H1 (cell line): ENCODE results near the gene AOPEP. TPM values are rescaled to one million over a fixed set of nuclear protein-coding genes. Genes with fewer than 3 reads are reported as not detected.
"Not testable (repeated sequence)": the region's sequence is repeated elsewhere in the genome, so short reads cannot be mapped to it uniquely, and the experiment has no call there.

Experiments
- CTCF ChIA-PET: fragments of 300-600 bp; sonication (Branson Sonifier 250); formaldehyde crosslinking; loops from one replicate; lab custom pipeline; 2021; ENCODE audit not compliant: partially characterized antibody; lab: Charles Lee
- POLR2A ChIA-PET: fragments of 300-600 bp; sonication (Branson Sonifier 250); formaldehyde crosslinking; loops from one replicate; lab custom pipeline; 2021; ENCODE audit warnings: inconsistent platforms; ENCODE audit not compliant: partially characterized antibody; lab: Charles Lee
- DNase-seq, 2 experiments: peaks; one replicate each; pipeline versions ENCODE4 v3.0.0 to v3.0.0-alpha.2; 2010 to 2022; ENCODE audit warnings: low spot score in 2 of 2, low read depth in 1 of 2, mixed read lengths in 1 of 2
- FAIRE-seq: peaks from 2 replicates; lab custom pipeline; 2011; peaks lifted over from hg19 to GRCh38; lab: Jason Lieb, UNC
- H2AFZ ChIP-seq: 2 replicates; pipeline ENCODE4 v1.8.1; 2012; ENCODE audit warnings: low read length, inconsistent platforms
- H2AK5ac ChIP-seq: 2 replicates; pipeline ENCODE4 v1.6.1; 2013; ENCODE audit warnings: low read depth, low read length
- H2BK120ac ChIP-seq: replicated peaks from 2 replicates; pipeline ENCODE3; 2013; ENCODE audit warnings: low read depth, low read length, inconsistent platforms
- H2BK12ac ChIP-seq: 2 replicates; pipeline ENCODE4 v1.6.1; 2013; ENCODE audit warnings: low read depth, low read length
- H2BK15ac ChIP-seq: 2 replicates; pipeline ENCODE4 v1.6.1; 2013; ENCODE audit warnings: low read length
- H2BK20ac ChIP-seq: 2 replicates; pipeline ENCODE4 v1.6.1; 2013; ENCODE audit warnings: low read length
- H2BK5ac ChIP-seq: 2 replicates; pipeline ENCODE4 v1.6.1; 2013; ENCODE audit warnings: low read depth, low read length
- H3K14ac ChIP-seq: 2 replicates; pipeline ENCODE4 v1.6.1; 2013; ENCODE audit warnings: inconsistent platforms; ENCODE audit not compliant: insufficient read length
- H3K18ac ChIP-seq: 2 replicates; pipeline ENCODE4 v1.6.1; 2013; ENCODE audit warnings: low read length; ENCODE audit errors: extremely low read depth
- H3K23ac ChIP-seq: 2 replicates; pipeline ENCODE4 v1.6.1; 2013; ENCODE audit warnings: inconsistent platforms; ENCODE audit not compliant: insufficient read length
- H3K23me2 ChIP-seq: 2 replicates; pipeline ENCODE4 v1.6.1; 2013; ENCODE audit warnings: low read depth, low read length
- H3K27ac ChIP-seq: 2 replicates; pipeline ENCODE4 v1.6.1; 2011; ENCODE audit warnings: low read depth, low read length, inconsistent platforms
- H3K27me3 ChIP-seq, 4 experiments: replicated peaks in 1 of 4; 1 replicate in 1 of 4; 2 replicates in 3 of 4; pipeline versions ENCODE4 v1.6.1 to v1.8.1; 2011 to 2013; ENCODE audit warnings: low read length in 3 of 4, mild to moderate bottlenecking in 3 of 4, inconsistent platforms in 2 of 4, mixed read lengths in 2 of 4, moderate library complexity in 1 of 4; ENCODE audit not compliant: control insufficient read depth in 3 of 4, insufficient read depth in 3 of 4; ENCODE audit errors: extremely low read depth in 1 of 4
- H3K36me3 ChIP-seq, 4 experiments: 2 replicates each; pipeline versions ENCODE4 v1.6.1 to v1.8.1; 2011 to 2013; ENCODE audit warnings: mild to moderate bottlenecking in 4 of 4, low read length in 3 of 4, moderate library complexity in 2 of 4, control low read depth in 1 of 4, inconsistent platforms in 1 of 4; ENCODE audit not compliant: insufficient read depth in 4 of 4, control insufficient read depth in 2 of 4
- H3K4ac ChIP-seq: replicated peaks from 2 replicates; pipeline ENCODE3; 2013; ENCODE audit warnings: low read length, low read depth, mixed read lengths, inconsistent platforms; ENCODE audit not compliant: insufficient read length
- H3K4me1 ChIP-seq, 4 experiments: replicated peaks in 1 of 4; 1 replicate in 1 of 4; 2 replicates in 3 of 4; pipeline versions ENCODE4 v1.6.1 to v1.8.1; 2011 to 2013; ENCODE audit warnings: low read length in 3 of 4, inconsistent platforms in 2 of 4, mixed read lengths in 1 of 4; ENCODE audit not compliant: insufficient read depth in 4 of 4, control insufficient read depth in 3 of 4
- H3K4me2 ChIP-seq, 2 experiments: 2 replicates each; pipeline versions ENCODE4 v1.6.1 to v1.8.1; 2011 to 2013; ENCODE audit warnings: low read depth in 2 of 2, low read length in 2 of 2, control low read depth in 1 of 2, inconsistent platforms in 1 of 2, mild to moderate bottlenecking in 1 of 2; ENCODE audit not compliant: insufficient read depth in 1 of 2
- H3K4me3 ChIP-seq, 4 experiments: fragments of 200-600, 300-600 bp in 1 of 4; sonication (generic), shearing (Covaris generic), sonication (Bioruptor Twin) in 1 of 4; 2 replicates each; pipeline versions ENCODE4 v1.5.1 to v1.8.1; 2011 to 2016; ENCODE audit warnings: low read length in 4 of 4, low read depth in 3 of 4, control low read depth in 2 of 4, inconsistent platforms in 2 of 4, mild to moderate bottlenecking in 2 of 4, mixed read lengths in 1 of 4, moderate library complexity in 1 of 4; ENCODE audit not compliant: insufficient read depth in 2 of 4; ENCODE audit errors: extremely low read depth in 1 of 4
- H3K56ac ChIP-seq: replicated peaks from 2 replicates; pipeline ENCODE3; 2013; ENCODE audit warnings: low read depth, mild to moderate bottlenecking, mixed read lengths, low read length, inconsistent platforms; ENCODE audit not compliant: insufficient read length
- H3K79me1 ChIP-seq: 2 replicates; pipeline ENCODE4 v1.6.1; 2013; ENCODE audit warnings: low read depth, low read length, control low read depth
- H3K79me2 ChIP-seq, 2 experiments: 2 replicates each; pipeline versions ENCODE4 v1.6.1 to v1.8.1; 2012 to 2013; ENCODE audit warnings: low read length in 2 of 2, mild to moderate bottlenecking in 2 of 2, inconsistent platforms in 1 of 2; ENCODE audit not compliant: insufficient read depth in 2 of 2, control insufficient read depth in 1 of 2
- H3K9ac ChIP-seq, 4 experiments: replicated peaks in 1 of 4; 1 replicate in 1 of 4; 2 replicates in 3 of 4; pipeline versions ENCODE4 v1.6.1 to v1.8.1; 2011 to 2013; ENCODE audit warnings: low read depth in 3 of 4, low read length in 3 of 4, control low read depth in 2 of 4, mild to moderate bottlenecking in 2 of 4, moderate library complexity in 2 of 4, inconsistent platforms in 1 of 4; ENCODE audit errors: extremely low read depth in 1 of 4
- H3K9me3 ChIP-seq, 2 experiments: 2 replicates each; pipeline versions ENCODE4 v1.6.1 to v1.8.1; 2012 to 2013; ENCODE audit warnings: mild to moderate bottlenecking in 2 of 2, moderate library complexity in 2 of 2, control low read depth in 1 of 2, inconsistent platforms in 1 of 2, low read depth in 1 of 2, low read length in 1 of 2, mixed read lengths in 1 of 2; ENCODE audit not compliant: insufficient read depth in 2 of 2
- H4K20me1 ChIP-seq, 2 experiments: replicated peaks in 1 of 2; 2 replicates each; pipeline versions ENCODE3 to v1.8.1; 2011 to 2013; ENCODE audit warnings: inconsistent platforms in 2 of 2, low read length in 2 of 2, mild to moderate bottlenecking in 1 of 2; ENCODE audit not compliant: insufficient read depth in 2 of 2, control insufficient read depth in 1 of 2
- H4K5ac ChIP-seq: 2 replicates; pipeline ENCODE4 v1.6.1; 2013; ENCODE audit warnings: low read length, low read depth, mixed read lengths, inconsistent platforms; ENCODE audit not compliant: insufficient read length
- H4K8ac ChIP-seq: 2 replicates; pipeline ENCODE4 v1.8.0; 2013; ENCODE audit warnings: mild to moderate bottlenecking, moderate library complexity, low read length, inconsistent platforms; ENCODE audit not compliant: insufficient read depth; ENCODE audit errors: extremely low read depth
- H4K91ac ChIP-seq: replicated peaks from 2 replicates; pipeline ENCODE3; 2013; ENCODE audit warnings: low read length, mixed read lengths, inconsistent platforms; ENCODE audit not compliant: insufficient read length
- WGBS, 2 experiments: shearing (Covaris generic) in 1 of 2; methylation state at CpG; one replicate each; pipeline versions ENCODE4 v1.1.6 to v1.1.7; 2013 to 2015; ENCODE audit warnings: low lambda C conversion rate in 2 of 2, mixed read lengths in 2 of 2, inconsistent platforms in 1 of 2, low coverage in 1 of 2, missing lambda C conversion rate in 1 of 2; ENCODE audit not compliant: insufficient replicate concordance in 2 of 2, insufficient coverage in 1 of 2, insufficient read length in 1 of 2; ENCODE audit errors: extremely low coverage in 1 of 2, missing lambda C conversion rate in 1 of 2; 5-methylcytosine and 5-hydroxymethylcytosine counted together
- polyA plus RNA-seq, 7 experiments: library from polyadenylated mRNA; depleted of rRNA in 3 of 7; stranded (reverse) in 5 of 7; unstranded in 2 of 7; fragments of >200 nt in 5 of 7; fragments of 200-250 nt in 2 of 7; gene quantifications; 1 replicate in 5 of 7; 2 replicates in 1 of 7; 4 replicates in 1 of 7; pipeline versions ENCODE4 v1.2.1 to v1.2.3, GENCODE V29; 2011 to 2013; ENCODE audit warnings: missing spikeins in 2 of 7, mixed read lengths in 2 of 7
- total RNA-seq: library from RNA; stranded (reverse); fragmentation: NEBNext Ultra II Directional; extraction: Animal tissue kit (Norgen Biotek cat#: 25700); gene quantifications from 2 replicates; pipeline ENCODE4 v1.2.1, GENCODE V29; 2021

The AOPEP gene
- total and polyA plus RNA-seq, 2 of the 8 experiments (the other 6 are each of a cell fraction or from before 2014, with no cell fraction given) = 6.1 to 14.3 TPM

GRCh38 chr9:94830071-94830604 lies 103.6 kb downstream of the AOPEP start:
- H2AK5ac ChIP-seq, H4K91ac ChIP-seq, H3K79me2 ChIP-seq, POLR2A ChIA-PET, H3K27me3 ChIP-seq, H3K4me1 ChIP-seq, H2BK120ac ChIP-seq, H2BK5ac ChIP-seq, H3K23me2 ChIP-seq, H3K4ac ChIP-seq, H3K4me3 ChIP-seq, H3K27ac ChIP-seq, H3K14ac ChIP-seq, FAIRE-seq, H3K23ac ChIP-seq, H2BK20ac ChIP-seq, H3K79me1 ChIP-seq, H2BK12ac ChIP-seq, H2AFZ ChIP-seq, H3K9ac ChIP-seq, H3K56ac ChIP-seq, H3K4me2 ChIP-seq, H3K9me3 ChIP-seq, H3K36me3 ChIP-seq, H2BK15ac ChIP-seq, H4K20me1 ChIP-seq, H4K5ac ChIP-seq, H4K8ac ChIP-seq, H3K18ac ChIP-seq: not testable (repeated sequence)
- CTCF ChIA-PET = interaction anchor here (0.7 to 0.8 kb wide), 2 partner anchors 15 to 41 kb away, joined by 3 read pairs; no protein-coding TSS in a partner anchor
- WGBS, 2 experiments = 59% methylated on average over 3 of the region's 3 CpGs; no CpG with 5 or more reads in 1 of the 2 experiments
- peak in 1 of 2 experiments; percentile 7 for DNase-seq
